ENCODE measurements around the gene COG2. TPM values are rescaled to one million over a fixed set of nuclear protein-coding genes. Genes with fewer than 3 reads are reported as not detected.

COG2 gene
- total RNA-seq, 1 donor from 2014 or later, result 22.0 TPM

DNA sequence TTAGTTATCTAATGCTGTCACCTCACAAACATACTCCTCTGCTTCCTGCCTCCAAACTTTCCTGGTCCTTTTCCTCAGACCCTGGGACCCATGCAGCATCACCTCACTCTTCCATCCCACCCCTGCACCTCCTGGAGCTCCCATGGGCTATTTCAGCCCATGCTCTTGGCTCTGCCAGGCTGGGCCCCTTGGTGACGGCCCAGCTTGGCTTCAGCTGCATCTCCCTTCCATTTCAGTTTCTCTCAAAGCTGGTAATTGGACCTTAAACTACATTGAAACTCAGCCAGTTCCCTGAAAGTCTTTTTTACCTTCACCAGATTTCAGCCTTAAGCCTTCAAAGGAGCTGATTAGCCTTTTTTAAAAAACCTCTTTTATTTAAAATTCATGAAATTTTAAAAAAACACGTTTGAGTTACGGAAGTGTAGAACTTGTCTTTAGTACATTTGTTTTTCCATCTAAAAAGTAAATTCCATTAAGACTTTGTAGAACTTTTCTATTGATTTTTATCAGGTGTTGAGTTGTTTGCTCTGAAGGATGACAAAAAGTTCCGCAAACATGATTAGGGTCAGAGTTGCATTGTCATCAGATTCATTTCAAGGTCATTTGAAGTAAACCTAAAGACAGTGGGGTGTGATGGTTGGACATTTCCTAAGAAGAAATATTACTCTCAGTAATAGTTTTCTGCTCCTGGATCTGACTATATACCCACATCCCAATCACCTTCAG lies 38.2 kb downstream of the COG2 start:
- peaks cover 59% of the 10 kb centered on the region for H3K36me3 Mint-ChIP-seq (ENCODE audit: unreplicated experiment)

DNA sequence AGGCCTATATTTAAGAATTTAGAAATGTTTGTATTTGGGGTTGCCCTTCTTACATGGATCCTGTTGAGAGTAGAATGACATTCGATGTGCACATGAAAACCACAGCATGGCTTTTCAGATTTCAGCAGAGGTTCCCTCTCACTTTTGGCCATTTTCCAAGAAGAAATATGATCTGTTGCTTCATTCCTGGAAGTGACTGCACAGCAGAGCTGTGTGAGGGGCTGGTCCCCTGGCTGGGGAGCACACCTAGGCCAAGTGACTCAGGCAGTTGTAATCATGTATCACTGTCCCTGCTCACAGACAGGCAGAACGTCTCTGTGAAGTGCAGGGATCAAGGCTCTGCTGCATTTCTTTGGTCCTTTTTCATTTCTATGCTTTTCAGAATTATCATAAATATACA lies 39.3 kb downstream of the COG2 start:
- no peak overlapping the region for H3K27ac Mint-ChIP-seq (ENCODE audit: unreplicated experiment)
- peaks cover 17% of the 10 kb centered on the region for H3K4me1 Mint-ChIP-seq (ENCODE audit: unreplicated experiment)
- no peak overlapping the region for H3K4me3 Mint-ChIP-seq (ENCODE audit: unreplicated experiment)
- H3K9me3 Mint-ChIP-seq (ENCODE audit: unreplicated experiment), result peaks cover 4% of the 10 kb centered on the region
- DNase-seq (ENCODE audit: extremely low spot score, unreplicated experiment), result no peak
- TF ChIP-seq, protein P1, sequence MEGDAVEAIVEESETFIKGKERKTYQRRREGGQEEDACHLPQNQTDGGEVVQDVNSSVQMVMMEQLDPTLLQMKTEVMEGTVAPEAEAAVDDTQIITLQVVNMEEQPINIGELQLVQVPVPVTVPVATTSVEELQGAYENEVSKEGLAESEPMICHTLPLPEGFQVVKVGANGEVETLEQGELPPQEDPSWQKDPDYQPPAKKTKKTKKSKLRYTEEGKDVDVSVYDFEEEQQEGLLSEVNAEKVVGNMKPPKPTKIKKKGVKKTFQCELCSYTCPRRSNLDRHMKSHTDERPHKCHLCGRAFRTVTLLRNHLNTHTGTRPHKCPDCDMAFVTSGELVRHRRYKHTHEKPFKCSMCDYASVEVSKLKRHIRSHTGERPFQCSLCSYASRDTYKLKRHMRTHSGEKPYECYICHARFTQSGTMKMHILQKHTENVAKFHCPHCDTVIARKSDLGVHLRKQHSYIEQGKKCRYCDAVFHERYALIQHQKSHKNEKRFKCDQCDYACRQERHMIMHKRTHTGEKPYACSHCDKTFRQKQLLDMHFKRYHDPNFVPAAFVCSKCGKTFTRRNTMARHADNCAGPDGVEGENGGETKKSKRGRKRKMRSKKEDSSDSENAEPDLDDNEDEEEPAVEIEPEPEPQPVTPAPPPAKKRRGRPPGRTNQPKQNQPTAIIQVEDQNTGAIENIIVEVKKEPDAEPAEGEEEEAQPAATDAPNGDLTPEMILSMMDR (IDR thresholded peaks at IDR 0.05), result no peak
- peaks cover 58% of the 10 kb centered on the region for H3K36me3 Mint-ChIP-seq (ENCODE audit: unreplicated experiment)
- no peaks in the 10 kb centered on the region for H3K27me3 Mint-ChIP-seq (ENCODE audit: unreplicated experiment)

More for the DNA sequence above, 38.2 kb downstream of the COG2 start:
- Mint-ChIP-seq H3K4me3 (ENCODE audit: unreplicated experiment) (no peak overlapping the region), H3K27ac (ENCODE audit: unreplicated experiment) (no peak overlapping the region), H3K9me3 (ENCODE audit: unreplicated experiment) (peaks cover 10% of the 10 kb centered on the region), H3K27me3 (ENCODE audit: unreplicated experiment) (no peaks in the 10 kb centered on the region), H3K4me1 (ENCODE audit: unreplicated experiment) (peaks cover 17% of the 10 kb centered on the region)
- no peak for DNase-seq (ENCODE audit: extremely low spot score, unreplicated experiment)
- TF ChIP-seq, protein P1 (IDR thresholded peaks at IDR 0.05), result no peak

DNA sequence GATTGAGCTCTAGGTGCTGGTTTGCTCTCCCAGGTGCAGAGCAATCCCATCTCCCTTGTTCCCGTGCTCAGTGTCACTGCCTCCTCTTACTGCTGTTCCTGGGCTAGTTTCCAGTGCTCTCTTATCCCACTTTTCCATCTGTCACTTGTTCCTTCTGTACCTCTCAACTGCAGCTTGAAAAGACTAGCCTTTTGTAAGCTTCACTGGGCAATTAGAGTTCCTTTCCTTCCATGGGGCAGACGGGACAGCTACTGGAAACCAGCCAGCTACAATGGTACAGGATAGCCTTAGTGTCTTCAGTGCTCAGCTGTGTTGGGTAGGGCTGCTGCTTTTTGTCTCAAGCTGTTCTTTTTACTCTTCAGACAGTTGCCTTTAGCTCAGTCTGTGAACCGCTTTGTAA lies 40.0 kb downstream of the COG2 start:
- TF ChIP-seq, protein P1 (IDR thresholded peaks at IDR 0.05), result no peak
- no peak for DNase-seq (ENCODE audit: extremely low spot score, unreplicated experiment)
- H3K27ac Mint-ChIP-seq (ENCODE audit: unreplicated experiment), result peak overlapping the region; percentile 11
- peaks cover 59% of the 10 kb centered on the region for H3K36me3 Mint-ChIP-seq (ENCODE audit: unreplicated experiment)
- H3K4me1 Mint-ChIP-seq (ENCODE audit: unreplicated experiment), result peaks cover 17% of the 10 kb centered on the region
- H3K27me3 Mint-ChIP-seq (ENCODE audit: unreplicated experiment), result no peaks in the 10 kb centered on the region
- H3K4me3 Mint-ChIP-seq (ENCODE audit: unreplicated experiment), result no peak overlapping the region
- H3K9me3 Mint-ChIP-seq (ENCODE audit: unreplicated experiment), result no peaks in the 10 kb centered on the region

DNA sequence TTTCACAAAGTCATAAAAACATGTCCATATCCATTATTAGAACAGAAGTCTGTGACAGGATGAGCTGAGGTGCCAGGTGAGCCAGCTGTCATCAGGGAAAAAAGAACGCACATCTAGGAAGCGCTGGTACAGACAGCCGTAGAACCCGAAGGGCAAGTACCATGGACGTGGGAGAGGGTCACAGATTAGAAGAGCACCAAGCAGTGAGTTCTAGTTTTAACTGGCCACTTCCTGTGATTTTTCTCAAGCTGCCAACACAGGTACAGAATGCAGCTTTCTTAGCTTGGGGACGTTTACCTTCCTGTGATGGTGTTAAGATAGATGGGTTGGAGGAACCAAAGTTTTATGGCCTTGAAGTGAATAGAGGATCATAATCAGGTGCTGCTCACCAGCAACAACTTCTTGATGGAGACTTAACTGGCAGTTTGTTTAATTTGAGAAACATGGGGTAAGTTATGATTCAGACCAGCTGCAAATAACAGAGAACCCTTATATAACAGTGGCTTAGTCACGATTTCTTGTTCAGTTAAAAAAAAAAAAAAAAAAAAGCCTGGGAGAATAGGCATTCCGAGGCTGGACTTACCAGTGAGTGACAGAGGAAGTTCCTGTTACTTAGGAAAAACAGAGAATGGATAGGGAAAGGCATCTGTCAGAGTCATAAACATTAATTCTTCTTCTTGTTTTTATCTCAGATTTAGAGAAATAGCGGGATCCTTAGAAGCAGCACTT lies 40.8 kb downstream of the COG2 start:
- H3K9me3 Mint-ChIP-seq (ENCODE audit: unreplicated experiment), result no peaks in the 10 kb centered on the region
- H3K27me3 Mint-ChIP-seq (ENCODE audit: unreplicated experiment), result no peaks in the 10 kb centered on the region
- H3K36me3 Mint-ChIP-seq (ENCODE audit: unreplicated experiment), result peaks cover 57% of the 10 kb centered on the region
- DNase-seq (ENCODE audit: extremely low spot score, unreplicated experiment), result no peak
- H3K27ac Mint-ChIP-seq (ENCODE audit: unreplicated experiment), result no peak overlapping the region
- no peak overlapping the region for H3K4me3 Mint-ChIP-seq (ENCODE audit: unreplicated experiment)
- H3K4me1 Mint-ChIP-seq (ENCODE audit: unreplicated experiment), result peaks cover 17% of the 10 kb centered on the region
- TF ChIP-seq, protein P1 (IDR thresholded peaks at IDR 0.05), result no peak

DNA sequence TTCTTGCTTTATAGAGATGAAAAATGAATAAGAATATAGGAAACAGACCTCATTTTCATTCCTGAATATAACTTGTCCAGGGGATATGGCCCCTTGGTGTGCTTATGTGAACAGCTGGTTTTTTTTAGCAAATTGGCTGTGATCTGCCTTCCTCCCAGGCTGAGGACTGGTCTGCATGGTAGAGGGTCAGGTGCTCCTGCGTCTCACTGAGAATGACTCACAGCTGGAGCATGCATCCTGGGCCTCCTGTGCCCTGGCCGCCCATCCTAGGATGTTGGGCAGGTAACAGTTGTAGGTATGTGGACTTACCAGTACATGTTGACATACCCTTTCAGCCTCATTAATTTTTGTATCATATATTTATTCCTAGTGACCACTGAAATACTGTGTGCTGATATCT lies 41.9 kb downstream of the COG2 start:
- Mint-ChIP-seq H3K27me3 (ENCODE audit: unreplicated experiment) (no peaks in the 10 kb centered on the region), H3K4me3 (ENCODE audit: unreplicated experiment) (no peak overlapping the region), H3K9me3 (ENCODE audit: unreplicated experiment) (no peaks in the 10 kb centered on the region), H3K36me3 (ENCODE audit: unreplicated experiment) (peaks cover 54% of the 10 kb centered on the region), H3K27ac (ENCODE audit: unreplicated experiment) (no peak overlapping the region), H3K4me1 (ENCODE audit: unreplicated experiment) (peaks cover 17% of the 10 kb centered on the region)
- TF ChIP-seq, protein P1 (IDR thresholded peaks at IDR 0.05), result no peak
- no peak for DNase-seq (ENCODE audit: extremely low spot score, unreplicated experiment)
